ENCODE results near the gene MEIS2.
"Not testable (repeated sequence)": the region's sequence is repeated elsewhere in the genome, so short reads cannot be mapped to it uniquely, and the experiment has no call there.

The MEIS2 gene

GRCh38 chr15:37002041-37002672, 98.2 kb downstream of the MEIS2 start:
- no peak overlapping the region for H3K9ac ChIP-seq (ENCODE audit: low read length)
- no peak overlapping the region for H3K4me3 ChIP-seq (ENCODE audit: low read length)
- no peak overlapping the region for H3K27ac ChIP-seq (ENCODE audit: low read depth, low read length)
- no peaks in the 10 kb centered on the region for H3K36me3 ChIP-seq (ENCODE audit: control insufficient read depth, insufficient read depth, low read length)
- no peaks in the 10 kb centered on the region for H3K27me3 ChIP-seq (ENCODE audit: control insufficient read depth, insufficient read depth, low read length)
- H3K4me1 ChIP-seq (ENCODE audit: control insufficient read depth, insufficient read depth, low read length), result no peaks in the 10 kb centered on the region

GRCh38 chr15:37001417-37001816, 98.9 kb downstream of the MEIS2 start:
- Histone ChIP-seq H3K4me3 (ENCODE audit: low read length) (no peak overlapping the region), H3K9ac (ENCODE audit: low read length) (no peak overlapping the region), H3K4me1 (ENCODE audit: control insufficient read depth, insufficient read depth, low read length) (no peaks in the 10 kb centered on the region), H3K36me3 (ENCODE audit: control insufficient read depth, insufficient read depth, low read length) (no peaks in the 10 kb centered on the region), H3K27ac (ENCODE audit: low read depth, low read length) (no peak overlapping the region), H3K27me3 (ENCODE audit: control insufficient read depth, insufficient read depth, low read length) (no peaks in the 10 kb centered on the region)

GRCh38 chr15:36999778-37000177, 100.6 kb downstream of the MEIS2 start:
- no peak overlapping the region for H3K27ac ChIP-seq (ENCODE audit: low read depth, low read length)
- no peak overlapping the region for H3K9ac ChIP-seq (ENCODE audit: low read length)

GRCh38 chr15:36996538-36997181, 103.7 kb downstream of the MEIS2 start:
- Histone ChIP-seq H3K36me3 (ENCODE audit: control insufficient read depth, insufficient read depth, low read length) (no peaks in the 10 kb centered on the region), H3K27ac (ENCODE audit: low read depth, low read length) (no peak overlapping the region), H3K9ac (ENCODE audit: low read length) (no peak overlapping the region), H3K4me1 (ENCODE audit: control insufficient read depth, insufficient read depth, low read length) (peaks cover 5% of the 10 kb centered on the region), H3K27me3 (ENCODE audit: control insufficient read depth, insufficient read depth, low read length) (no peaks in the 10 kb centered on the region), H3K4me3 (ENCODE audit: low read length) (no peak overlapping the region)

More at GRCh38 chr15:36999778-37000177, 100.6 kb downstream of the MEIS2 start:
- peaks cover 3% of the 10 kb centered on the region for H3K4me1 ChIP-seq (ENCODE audit: control insufficient read depth, insufficient read depth, low read length)
- H3K4me3 ChIP-seq (ENCODE audit: low read length), result no peak overlapping the region
- H3K36me3 ChIP-seq (ENCODE audit: control insufficient read depth, insufficient read depth, low read length), result no peaks in the 10 kb centered on the region
- H3K27me3 ChIP-seq (ENCODE audit: control insufficient read depth, insufficient read depth, low read length), result no peaks in the 10 kb centered on the region

GRCh38 chr15:36996121-36996520, 104.2 kb downstream of the MEIS2 start:
- no peak overlapping the region for H3K9ac ChIP-seq (ENCODE audit: low read length)
- no peak overlapping the region for H3K27ac ChIP-seq (ENCODE audit: low read depth, low read length)
- no peaks in the 10 kb centered on the region for H3K36me3 ChIP-seq (ENCODE audit: control insufficient read depth, insufficient read depth, low read length)
- H3K4me1 ChIP-seq (ENCODE audit: control insufficient read depth, insufficient read depth, low read length), result peaks cover 5% of the 10 kb centered on the region
- H3K27me3 ChIP-seq (ENCODE audit: control insufficient read depth, insufficient read depth, low read length), result no peaks in the 10 kb centered on the region
- no peak overlapping the region for H3K4me3 ChIP-seq (ENCODE audit: low read length)

GRCh38 chr15:36994790-36995189, 105.6 kb downstream of the MEIS2 start:
- Histone ChIP-seq H3K36me3 (ENCODE audit: control insufficient read depth, insufficient read depth, low read length) (no peaks in the 10 kb centered on the region), H3K27ac (ENCODE audit: low read depth, low read length) (no peak overlapping the region), H3K9ac (ENCODE audit: low read length) (no peak overlapping the region), H3K4me3 (ENCODE audit: low read length) (no peak overlapping the region), H3K4me1 (ENCODE audit: control insufficient read depth, insufficient read depth, low read length) (peaks cover 5% of the 10 kb centered on the region), H3K27me3 (ENCODE audit: control insufficient read depth, insufficient read depth, low read length) (no peaks in the 10 kb centered on the region)

GRCh38 chr15:36992454-36992853, 107.9 kb downstream of the MEIS2 start:
- Histone ChIP-seq H3K9ac (ENCODE audit: low read length) (no peak overlapping the region), H3K36me3 (ENCODE audit: control insufficient read depth, insufficient read depth, low read length) (no peaks in the 10 kb centered on the region), H3K27ac (ENCODE audit: low read depth, low read length) (no peak overlapping the region), H3K27me3 (ENCODE audit: control insufficient read depth, insufficient read depth, low read length) (no peaks in the 10 kb centered on the region), H3K4me3 (ENCODE audit: low read length) (no peak overlapping the region), H3K4me1 (ENCODE audit: control insufficient read depth, insufficient read depth, low read length) (peaks cover 5% of the 10 kb centered on the region)

- Histone ChIP-seq H3K27ac (ENCODE audit: low read depth, low read length) (no peak overlapping the region), H3K4me3 (ENCODE audit: low read length) (no peak overlapping the region), H3K4me1 (ENCODE audit: control insufficient read depth, insufficient read depth, low read length) (no peaks in the 10 kb centered on the region), H3K36me3 (ENCODE audit: control insufficient read depth, insufficient read depth, low read length) (no peaks in the 10 kb centered on the region), H3K27me3 (ENCODE audit: control insufficient read depth, insufficient read depth, low read length) (no peaks in the 10 kb centered on the region), H3K9ac (ENCODE audit: low read length) (no peak overlapping the region)
These were observed 111.4 kb downstream of the MEIS2 start for GRCh38 chr15:36988947-36989346.

- no peak overlapping the region for H3K27ac ChIP-seq (ENCODE audit: low read depth, low read length)
- no peaks in the 10 kb centered on the region for H3K36me3 ChIP-seq (ENCODE audit: control insufficient read depth, insufficient read depth, low read length)
- H3K4me3 ChIP-seq (ENCODE audit: low read length), result no peak overlapping the region
- H3K27me3 ChIP-seq (ENCODE audit: control insufficient read depth, insufficient read depth, low read length), result no peaks in the 10 kb centered on the region
- H3K4me1 ChIP-seq (ENCODE audit: control insufficient read depth, insufficient read depth, low read length), result no peaks in the 10 kb centered on the region
- no peak overlapping the region for H3K9ac ChIP-seq (ENCODE audit: low read length)
These were observed 117.9 kb downstream of the MEIS2 start for GRCh38 chr15:36982430-36982829.

- not testable (repeated sequence) for H3K4me1 ChIP-seq (ENCODE audit: control insufficient read depth, insufficient read depth, low read length); H3K27ac ChIP-seq (ENCODE audit: low read depth, low read length); H3K36me3 ChIP-seq (ENCODE audit: control insufficient read depth, insufficient read depth, low read length); H3K27me3 ChIP-seq (ENCODE audit: control insufficient read depth, insufficient read depth, low read length); H3K4me3 ChIP-seq (ENCODE audit: low read length); H3K9ac ChIP-seq (ENCODE audit: low read length)
These were observed 120.1 kb downstream of the MEIS2 start for GRCh38 chr15:36980281-36980680.

GRCh38 chr15:36978625-36979024, 121.7 kb downstream of the MEIS2 start:
- no peaks in the 10 kb centered on the region for H3K27me3 ChIP-seq (ENCODE audit: control insufficient read depth, insufficient read depth, low read length)

GRCh38 chr15:36978126-36978525, 122.2 kb downstream of the MEIS2 start:
- H3K27ac ChIP-seq (ENCODE audit: low read depth, low read length), result no peak overlapping the region
- no peaks in the 10 kb centered on the region for H3K4me1 ChIP-seq (ENCODE audit: control insufficient read depth, insufficient read depth, low read length)
- no peaks in the 10 kb centered on the region for H3K36me3 ChIP-seq (ENCODE audit: control insufficient read depth, insufficient read depth, low read length)
- no peak overlapping the region for H3K4me3 ChIP-seq (ENCODE audit: low read length)
- H3K9ac ChIP-seq (ENCODE audit: low read length), result no peak overlapping the region
- no peaks in the 10 kb centered on the region for H3K27me3 ChIP-seq (ENCODE audit: control insufficient read depth, insufficient read depth, low read length)

More at GRCh38 chr15:36978625-36979024, 121.7 kb downstream of the MEIS2 start:
- H3K27ac ChIP-seq (ENCODE audit: low read depth, low read length), result no peak overlapping the region
- no peaks in the 10 kb centered on the region for H3K4me1 ChIP-seq (ENCODE audit: control insufficient read depth, insufficient read depth, low read length)
- H3K36me3 ChIP-seq (ENCODE audit: control insufficient read depth, insufficient read depth, low read length), result no peaks in the 10 kb centered on the region
- H3K4me3 ChIP-seq (ENCODE audit: low read length), result no peak overlapping the region
- H3K9ac ChIP-seq (ENCODE audit: low read length), result no peak overlapping the region

GRCh38 chr15:36977659-36978058, 122.7 kb downstream of the MEIS2 start:
- Histone ChIP-seq H3K9ac (ENCODE audit: low read length) (no peak overlapping the region), H3K27ac (ENCODE audit: low read depth, low read length) (no peak overlapping the region)

More at GRCh38 chr15:36977659-36978058, 122.7 kb downstream of the MEIS2 start:
- no peaks in the 10 kb centered on the region for H3K4me1 ChIP-seq (ENCODE audit: control insufficient read depth, insufficient read depth, low read length)
- no peaks in the 10 kb centered on the region for H3K27me3 ChIP-seq (ENCODE audit: control insufficient read depth, insufficient read depth, low read length)
- H3K4me3 ChIP-seq (ENCODE audit: low read length), result no peak overlapping the region
- H3K36me3 ChIP-seq (ENCODE audit: control insufficient read depth, insufficient read depth, low read length), result no peaks in the 10 kb centered on the region
